ENCODE data around the gene CBX8. TPM values are rescaled to one million over a fixed set of nuclear protein-coding genes. Genes with fewer than 3 reads are reported as not detected.
A peak's percentile ranks its signal among the peaks of the same experiment; 100 is the strongest.

CBX8 gene
- total and polyA plus RNA-seq, 2 of the 8 experiments (the other 6 are each of a cell fraction or from before 2014, with no cell fraction given), result 0.09 to 2.1 TPM

GRCh38 chr17:79789943-79790804 is 6.7 kb downstream of the CBX8 start:
- Histone ChIP-seq H3K36me3 (ENCODE audit: control insufficient read depth in 2 of 4, insufficient read depth in 4 of 4, low read length in 3 of 4) (peaks cover under 1 to 9% (median 5%) of the 10 kb centered on the region in 4 experiments; a peak in 4 of 8 replicates), H2AFZ (ENCODE audit: low read length) (no peak overlapping the region), H3K4me2 (ENCODE audit: insufficient read depth in 1 of 2, low read depth in 2 of 2, low read length in 2 of 2) (peak overlapping the region; percentile 12 to 74), H2AK5ac (ENCODE audit: low read depth, low read length) (no peak overlapping the region), H2BK120ac (replicated peaks; ENCODE audit: low read depth, low read length) (no peak overlapping the region), H3K18ac (ENCODE audit: extremely low read depth, low read length) (no peak overlapping the region; the same call in 1 of the 2 replicates), H2BK20ac (ENCODE audit: low read length) (no peak overlapping the region), H3K14ac (ENCODE audit: insufficient read length) (no peak overlapping the region), H3K79me2 (ENCODE audit: control insufficient read depth in 1 of 2, insufficient read depth in 2 of 2, low read length in 2 of 2) (no peaks in the 10 kb centered on the region), H3K23ac (ENCODE audit: insufficient read length) (no peak overlapping the region), H3K23me2 (ENCODE audit: low read depth, low read length) (peaks cover 3% of the 10 kb centered on the region; the same call in 1 of the 2 replicates), H3K4me3 (ENCODE audit: extremely low read depth in 1 of 4, insufficient read depth in 2 of 4, low read depth in 3 of 4, low read length in 4 of 4) (peak overlapping the region; percentile 18 to 62 (median 29); a peak in 7 of 8 replicates), H2BK15ac (ENCODE audit: low read length) (no peak overlapping the region; the same call in 1 of the 2 replicates), H4K8ac (ENCODE audit: extremely low read depth, insufficient read depth, low read length) (peak overlapping the region; percentile 84), H3K9ac (replicated peaks in 1 of 4; ENCODE audit: extremely low read depth in 1 of 4, low read depth in 3 of 4, low read length in 3 of 4) (no peak overlapping the region), H4K91ac (replicated peaks; ENCODE audit: insufficient read length, low read length) (no peak overlapping the region), H3K79me1 (ENCODE audit: low read depth, low read length) (peaks cover 1% of the 10 kb centered on the region; the same call in 1 of the 2 replicates), H3K27ac (ENCODE audit: low read depth, low read length) (no peak overlapping the region), H3K4me1 (replicated peaks in 1 of 4; ENCODE audit: control insufficient read depth in 3 of 4, insufficient read depth in 4 of 4, low read length in 3 of 4) (peaks cover 7 to 48% (median 34%) of the 10 kb centered on the region in 4 experiments), H3K9me3 (ENCODE audit: insufficient read depth in 2 of 2, low read depth in 1 of 2, low read length in 1 of 2) (no peaks in the 10 kb centered on the region), H4K5ac (ENCODE audit: insufficient read length, low read depth, low read length) (no peak overlapping the region), H3K56ac (replicated peaks; ENCODE audit: insufficient read length, low read depth, low read length) (no peak overlapping the region), H3K27me3 (replicated peaks in 1 of 4; ENCODE audit: control insufficient read depth in 3 of 4, extremely low read depth in 1 of 4, insufficient read depth in 3 of 4, low read length in 3 of 4) (peaks cover 45 to 71% (median 65%) of the 10 kb centered on the region in 4 experiments), H2BK5ac (ENCODE audit: low read depth, low read length) (peak overlapping the region; percentile 7; the same call in 1 of the 2 replicates), H2BK12ac (ENCODE audit: low read depth, low read length) (no peak overlapping the region), H3K4ac (replicated peaks; ENCODE audit: insufficient read length, low read depth, low read length) (no peak overlapping the region), H4K20me1 (replicated peaks in 1 of 2; ENCODE audit: control insufficient read depth in 1 of 2, insufficient read depth in 2 of 2, low read length in 2 of 2) (peaks cover 34 to 39% of the 10 kb centered on the region in 2 experiments)
- WGBS, 2 experiments (ENCODE audit: extremely low coverage in 1 of 2, insufficient coverage in 1 of 2, insufficient read length in 1 of 2, insufficient replicate concordance in 2 of 2, low coverage in 1 of 2, low lambda C conversion rate in 2 of 2, missing lambda C conversion rate in 1 of 2), result 20% methylated on average over 48 of the region's 74 CpGs; no CpG with 5 or more reads in 1 of the 2 experiments
- POLR2A ChIA-PET (ENCODE audit: partially characterized antibody), result interaction anchor here (0.6 to 3.2 kb wide), 19 partner anchors 9 to 50 kb away, joined by 3 to 20 read pairs (median 5); partner anchors contain the start of genes CBX2 and CBX4
- no peak for DNase-seq (ENCODE audit: low read depth in 1 of 2, low spot score in 2 of 2)
- CTCF ChIA-PET (ENCODE audit: partially characterized antibody), result interaction anchor here (0.5 to 4.3 kb wide), 36 partner anchors 10 to 231 kb away, joined by 3 to 88 read pairs (median 4); partner anchors contain the start of gene CBX2
- FAIRE-seq, result no peak
- no peak for TF ChIP-seq SIRT6 (IDR thresholded peaks at IDR 0.05; ENCODE audit: low read length)
- no peak for TF ChIP-seq ZNF274 (IDR thresholded peaks at IDR 0.05; ENCODE audit: borderline replicate concordance, extremely low read depth, low read length)
- TF ChIP-seq, protein P1, sequence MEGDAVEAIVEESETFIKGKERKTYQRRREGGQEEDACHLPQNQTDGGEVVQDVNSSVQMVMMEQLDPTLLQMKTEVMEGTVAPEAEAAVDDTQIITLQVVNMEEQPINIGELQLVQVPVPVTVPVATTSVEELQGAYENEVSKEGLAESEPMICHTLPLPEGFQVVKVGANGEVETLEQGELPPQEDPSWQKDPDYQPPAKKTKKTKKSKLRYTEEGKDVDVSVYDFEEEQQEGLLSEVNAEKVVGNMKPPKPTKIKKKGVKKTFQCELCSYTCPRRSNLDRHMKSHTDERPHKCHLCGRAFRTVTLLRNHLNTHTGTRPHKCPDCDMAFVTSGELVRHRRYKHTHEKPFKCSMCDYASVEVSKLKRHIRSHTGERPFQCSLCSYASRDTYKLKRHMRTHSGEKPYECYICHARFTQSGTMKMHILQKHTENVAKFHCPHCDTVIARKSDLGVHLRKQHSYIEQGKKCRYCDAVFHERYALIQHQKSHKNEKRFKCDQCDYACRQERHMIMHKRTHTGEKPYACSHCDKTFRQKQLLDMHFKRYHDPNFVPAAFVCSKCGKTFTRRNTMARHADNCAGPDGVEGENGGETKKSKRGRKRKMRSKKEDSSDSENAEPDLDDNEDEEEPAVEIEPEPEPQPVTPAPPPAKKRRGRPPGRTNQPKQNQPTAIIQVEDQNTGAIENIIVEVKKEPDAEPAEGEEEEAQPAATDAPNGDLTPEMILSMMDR (IDR thresholded peaks at IDR 0.05; ENCODE audit: control extremely low read depth in 1 of 3, insufficient read depth in 1 of 3, low read depth in 1 of 3, low read length in 3 of 3), result peak; percentile 66 to 75 (median 73)
- TF ChIP-seq CHD2 (IDR thresholded peaks at IDR 0.05; ENCODE audit: low read length), result no peak
- TF ChIP-seq EP300 (IDR thresholded peaks at IDR 0.05; ENCODE audit: borderline replicate concordance in 1 of 2, low read depth in 2 of 2, low read length in 2 of 2), result no peak
- no peak for TF ChIP-seq JUND (IDR thresholded peaks at IDR 0.05; ENCODE audit: low read length)
- no peak for TF ChIP-seq BACH1 (IDR thresholded peaks at IDR 0.05; ENCODE audit: low read length)
- TF ChIP-seq RAD21 (IDR thresholded peaks at IDR 0.05 in 1 of 2, conservative IDR thresholded peaks at IDR 0.05 in 1 of 2; ENCODE audit: low read depth in 2 of 2, low read length in 2 of 2), result peak; percentile 68 to 75

Data from H1 (cell line).